GM21737 (cell line): ENCODE results near the gene TRIP13.

Experiments used
- ATAC-seq: cut with Tn5 transposase; IDR thresholded peaks from one replicate; pipeline ENCODE4 v1.9.1; 2021; ENCODE audit warnings: mild to moderate bottlenecking, moderate library complexity; ENCODE audit not compliant: unreplicated experiment

Gene TRIP13

DNA sequence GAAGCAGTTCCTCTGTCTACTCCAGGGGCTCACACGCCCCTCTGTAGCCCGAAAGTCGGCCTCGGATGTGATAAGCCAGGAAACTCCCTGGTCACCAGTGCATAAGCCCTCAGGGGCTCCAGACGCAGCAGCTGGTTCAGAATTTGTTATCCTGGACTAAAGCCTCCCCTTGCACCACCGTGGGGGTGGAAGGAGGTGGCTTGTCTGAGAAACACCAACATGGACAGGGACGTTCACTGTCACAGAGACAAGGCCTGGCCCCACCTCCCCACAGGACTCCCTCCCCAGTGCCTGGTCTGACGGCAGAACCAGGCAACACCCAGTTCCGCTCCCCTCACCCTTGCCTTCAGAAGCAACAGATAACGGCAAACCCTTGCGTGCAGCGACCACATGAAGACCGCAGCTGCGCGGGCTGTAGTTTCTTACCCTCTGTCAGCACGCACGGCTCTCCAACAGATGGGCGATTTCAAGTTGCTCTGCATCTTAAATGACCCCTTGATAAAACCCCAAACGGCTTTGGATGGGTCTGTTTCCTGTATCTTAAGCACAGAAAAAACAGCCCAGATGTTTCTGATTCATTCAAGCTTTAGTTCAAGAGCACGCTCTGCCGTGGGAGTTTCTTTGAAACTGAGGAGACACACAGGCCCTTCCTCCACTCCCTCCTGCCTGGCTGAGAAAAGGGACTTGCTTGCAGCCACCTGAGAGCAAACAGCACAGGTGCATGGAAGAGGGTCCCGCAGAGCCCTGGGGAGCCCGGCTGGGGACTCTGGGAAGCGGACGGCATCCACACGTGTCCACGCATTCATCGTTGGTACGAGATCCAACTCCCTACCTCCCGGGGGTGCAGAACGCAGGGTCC lies 71.2 kb downstream of the TRIP13 start:
- ATAC-seq: peak; percentile 74

- no peak for ATAC-seq
These were observed 72.1 kb downstream of the TRIP13 start for GRCh38 chr5:964821-965220.

DNA sequence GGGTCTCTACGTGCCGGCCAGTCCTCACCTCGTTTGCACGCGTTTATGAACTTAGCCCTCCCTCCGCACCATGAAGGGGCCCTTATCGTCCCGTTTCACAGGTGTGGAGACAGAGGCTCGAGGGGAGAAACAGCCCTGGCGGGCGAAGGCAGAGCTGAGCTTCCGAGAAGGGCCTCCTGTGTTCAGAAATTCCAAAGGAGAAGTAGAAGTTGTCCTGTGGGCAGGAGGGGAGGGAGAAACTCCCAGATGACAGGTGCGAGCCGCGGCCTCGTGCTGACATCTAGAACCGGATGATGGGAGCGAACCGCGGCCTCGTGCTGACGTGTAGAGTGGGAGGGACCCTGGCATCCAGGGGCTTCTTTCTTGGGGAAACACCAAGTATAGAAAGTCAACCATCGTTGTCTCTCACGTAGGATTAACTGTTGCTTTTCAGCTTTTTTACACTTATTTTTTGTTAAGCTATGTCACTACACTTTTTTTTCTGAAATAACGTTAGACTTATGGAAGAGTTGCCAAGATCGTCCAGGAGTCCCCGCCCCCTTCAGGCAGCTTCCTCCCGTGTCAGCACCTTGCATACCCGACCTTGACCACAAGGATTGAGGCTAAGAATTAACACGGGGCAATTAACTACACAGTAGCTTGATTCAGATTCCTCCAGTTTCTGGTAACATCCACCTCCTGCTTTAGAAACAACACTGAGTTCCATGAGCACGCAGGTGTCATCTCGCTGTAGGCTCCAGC lies 73.1 kb downstream of the TRIP13 start:
- no peak for ATAC-seq

DNA sequence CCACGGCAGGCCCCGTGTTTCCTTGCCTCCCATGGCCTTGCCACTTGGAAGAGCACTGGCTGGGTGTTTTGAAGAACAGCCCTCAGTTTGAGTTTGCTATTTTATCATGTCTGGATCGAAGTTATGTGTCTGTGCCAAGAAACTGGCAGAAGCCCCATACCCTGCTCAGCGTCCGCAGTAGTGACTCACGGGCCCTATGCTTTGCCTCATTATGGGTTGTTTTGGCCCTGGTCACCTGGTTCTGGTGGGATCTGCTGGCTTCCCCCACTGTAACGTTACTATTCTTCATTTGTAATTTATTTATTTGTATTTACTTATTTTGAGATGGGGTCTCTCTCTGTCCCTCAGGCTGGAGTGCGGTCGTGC lies 73.6 kb downstream of the TRIP13 start:
- ATAC-seq: no peak

GRCh38 chr5:966941-967340 lies 74.3 kb downstream of the TRIP13 start:
- ATAC-seq: no peak
